ENCODE data around the gene MDFI.

DNA sequence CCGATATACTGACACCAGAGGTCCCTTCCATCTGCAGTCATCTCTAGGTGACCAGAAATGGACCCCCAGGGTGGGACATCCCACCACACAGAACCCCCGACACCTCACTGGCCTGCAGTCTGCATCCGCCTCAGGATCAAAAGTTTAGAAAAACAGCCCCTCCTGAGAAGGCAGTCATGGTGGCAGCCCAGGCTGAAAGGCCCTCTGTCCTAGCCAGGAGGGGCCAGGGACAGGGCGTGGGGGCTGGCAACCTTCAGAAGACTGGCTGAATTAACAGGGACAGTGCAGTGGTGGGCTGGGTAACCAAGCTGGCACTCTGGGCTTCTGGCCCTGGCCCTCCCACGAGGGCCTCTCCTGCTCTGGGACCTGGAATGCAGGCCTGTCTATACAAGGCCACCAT lies 34.3 kb upstream of the MDFI start:
- TF ChIP-seq, protein P1, sequence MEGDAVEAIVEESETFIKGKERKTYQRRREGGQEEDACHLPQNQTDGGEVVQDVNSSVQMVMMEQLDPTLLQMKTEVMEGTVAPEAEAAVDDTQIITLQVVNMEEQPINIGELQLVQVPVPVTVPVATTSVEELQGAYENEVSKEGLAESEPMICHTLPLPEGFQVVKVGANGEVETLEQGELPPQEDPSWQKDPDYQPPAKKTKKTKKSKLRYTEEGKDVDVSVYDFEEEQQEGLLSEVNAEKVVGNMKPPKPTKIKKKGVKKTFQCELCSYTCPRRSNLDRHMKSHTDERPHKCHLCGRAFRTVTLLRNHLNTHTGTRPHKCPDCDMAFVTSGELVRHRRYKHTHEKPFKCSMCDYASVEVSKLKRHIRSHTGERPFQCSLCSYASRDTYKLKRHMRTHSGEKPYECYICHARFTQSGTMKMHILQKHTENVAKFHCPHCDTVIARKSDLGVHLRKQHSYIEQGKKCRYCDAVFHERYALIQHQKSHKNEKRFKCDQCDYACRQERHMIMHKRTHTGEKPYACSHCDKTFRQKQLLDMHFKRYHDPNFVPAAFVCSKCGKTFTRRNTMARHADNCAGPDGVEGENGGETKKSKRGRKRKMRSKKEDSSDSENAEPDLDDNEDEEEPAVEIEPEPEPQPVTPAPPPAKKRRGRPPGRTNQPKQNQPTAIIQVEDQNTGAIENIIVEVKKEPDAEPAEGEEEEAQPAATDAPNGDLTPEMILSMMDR (conservative IDR thresholded peaks at IDR 0.05; ENCODE audit: low read length), result no peak
- TF ChIP-seq EZH2phosphoT487 (IDR thresholded peaks at IDR 0.05; ENCODE audit: borderline replicate concordance, low read depth, low read length), result no peak
